Ovary (tissue), 9 donors: ENCODE results near the gene LIN28A. TPM values are rescaled to one million over a fixed set of nuclear protein-coding genes. Genes with fewer than 3 reads are reported as not detected.
"Not testable (repeated sequence)": the region's sequence is repeated elsewhere in the genome, so short reads cannot be mapped to it uniquely, and the experiment has no call there.

Experiments used
- DNase-seq, 5 donors: peaks; one replicate each; pipeline ENCODE4 v3.0.0-alpha.2; 2019 to 2020
- H3K27ac ChIP-seq, 2 donors: fragments of 200-600 bp; one replicate each; pipeline versions ENCODE4 v1.5.1 to v1.8.0; 2019 to 2022
- H3K27me3 ChIP-seq: fragments of 200-600 bp; one replicate; pipeline ENCODE4 v1.8.0; 2022
- H3K36me3 ChIP-seq: fragments of 200-600 bp; sonication (generic); one replicate; pipeline ENCODE4 v1.5.1; 2019
- H3K4me1 ChIP-seq: one replicate; pipeline ENCODE4 v1.8.1; 2013; ENCODE audit warnings: mild to moderate bottlenecking, moderate library complexity; ENCODE audit not compliant: insufficient read depth
- H3K4me3 ChIP-seq: fragments of 200-600 bp; sonication (generic); one replicate; pipeline ENCODE4 v1.5.1; 2017
- H3K9me3 ChIP-seq, 2 donors: fragments of 200-600 bp in 1 of 2; sonication (generic) in 1 of 2; one replicate each; pipeline versions ENCODE4 v1.5.1 to v1.8.1; 2013 to 2019; ENCODE audit warnings: mild to moderate bottlenecking in 1 of 2, moderate library complexity in 1 of 2
- EP300 ChIP-seq: sonication (generic); formaldehyde crosslinking; IDR thresholded peaks from one replicate; pipeline ENCODE4 v1.6.1; 2017; ENCODE audit warnings: antibody characterized with exemption
- POLR2A ChIP-seq: fragments of 450-650 bp; IDR thresholded peaks from one replicate; pipeline ENCODE4 v1.6.1; 2017; ENCODE audit warnings: antibody characterized with exemption, mild to moderate bottlenecking, moderate library complexity
- WGBS, 3 donors: extraction: QIAGEN DNeasy Blood & Tissue Kit in 1 of 3; methylation state at CpG; one replicate each; pipeline versions ENCODE4 v1.1.5 to v1.1.7; 2013 to 2017; 5-methylcytosine and 5-hydroxymethylcytosine counted together
- intact Hi-C, 4 donors: fragments of 100-400 bp; cut with DNase I; formaldehyde crosslinking; loops; one replicate each; pipeline versions ENCODE4 v1.11.0 to v1.15.1; 2022 to 2023
- polyA plus RNA-seq, 2 donors: library from polyadenylated mRNA; stranded (reverse); fragments of 200-250 nt in 1 of 2; fragments of 350-450 nt in 1 of 2; fragmentation: Illumina TruSeq in 1 of 2; extraction: RNeasy Lipid Tissue Mini Kit (QIAGEN cat#74804) in 1 of 2; gene quantifications; one replicate each; pipeline ENCODE4 v1.2.3, GENCODE V29; 2013 to 2014
- total RNA-seq, 7 donors: library from RNA; depleted of rRNA in 2 of 7; stranded (reverse); fragments of >200 nt in 2 of 7; fragmentation: NEBNext Ultra II Directional in 3 of 7; extraction: Animal tissue kit (Norgen Biotek cat#: 25700) in 3 of 7; gene quantifications; one replicate each; pipeline versions ENCODE4 v1.1.0 to v1.2.4, GENCODE V29; 2016 to 2023
- TF ChIP-seq, protein P1 (sequence below), 3 donors: fragments of 450-650 bp in 2 of 3; fragments of 200-600 bp in 1 of 3; IDR thresholded peaks; one replicate each; pipeline versions ENCODE4 v1.5.1 to v1.8.0; 2016 to 2022; ENCODE audit warnings: antibody characterized with exemption in 3 of 3, mild to moderate bottlenecking in 1 of 3
- donor health status: DM: no; HTN: no; CAD: no; lungs with moderate emphysema.
- donor health status: DM: no; HTN: no; CAD: no.
- donor health status: Bipolar disorder and iron deficiency.
- donor health status: DM: yes; HTN: yes; CAD: no.
- donor health status: DM: no; HTN: no; CAD: no.
- donor health status: DM: yes; HTN: yes; CAD: no.

Gene LIN28A
- total and polyA plus RNA-seq, 9 donors = 1.3 TPM; not detected in 8

DNA sequence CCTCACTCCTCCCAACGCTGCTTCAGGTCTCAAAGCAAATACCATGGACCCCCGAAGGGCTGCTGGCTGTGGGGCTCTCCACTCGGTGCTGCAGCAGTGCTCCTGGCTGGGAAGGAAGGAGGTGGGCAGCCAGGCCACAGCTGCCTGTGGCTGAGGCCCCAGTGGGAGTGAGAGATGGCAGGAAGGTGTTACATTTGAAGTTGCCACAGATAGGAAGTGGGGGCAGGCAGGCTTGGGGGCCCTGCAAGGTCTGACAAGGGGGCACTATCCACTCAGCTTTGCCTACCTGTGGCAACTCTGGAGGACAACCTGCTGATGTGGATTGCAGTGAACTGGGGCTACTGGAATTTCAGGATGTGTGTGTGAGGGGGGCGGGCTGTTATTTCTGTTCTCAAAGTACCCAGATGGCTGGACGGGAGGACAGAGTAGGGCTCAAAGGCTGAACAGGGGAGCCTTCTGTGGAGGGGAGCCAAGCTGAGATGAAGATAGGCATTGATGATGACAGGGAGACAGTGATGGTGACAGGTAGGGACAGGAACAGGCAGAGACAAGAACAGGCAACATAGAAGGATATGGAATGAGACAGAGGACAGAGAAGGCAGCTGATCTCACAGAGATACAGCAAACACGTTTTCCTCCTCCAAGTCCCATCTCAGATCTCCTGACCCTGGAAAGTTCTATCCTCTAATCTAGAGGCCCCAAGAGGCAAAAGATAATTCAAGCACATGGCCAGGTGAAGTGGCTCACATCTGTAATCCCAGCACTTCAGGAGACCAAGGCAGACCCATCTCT lies 39.8 kb upstream of the LIN28A start:
- DNase-seq = no peak
- Histone ChIP-seq H3K4me3 (no peak overlapping the region), H3K36me3 (no peaks in the 10 kb centered on the region), H3K9me3 (peaks cover 0 to 4% of the 10 kb centered on the region in 2 donors), H3K4me1 (no peaks in the 10 kb centered on the region), H3K27me3 (no peaks in the 10 kb centered on the region), H3K27ac (no peak overlapping the region)
- WGBS, 3 donors = 50 to 67% (median 52%) methylated on average over 6 of the region's 6 CpGs
- TF ChIP-seq, protein P1, sequence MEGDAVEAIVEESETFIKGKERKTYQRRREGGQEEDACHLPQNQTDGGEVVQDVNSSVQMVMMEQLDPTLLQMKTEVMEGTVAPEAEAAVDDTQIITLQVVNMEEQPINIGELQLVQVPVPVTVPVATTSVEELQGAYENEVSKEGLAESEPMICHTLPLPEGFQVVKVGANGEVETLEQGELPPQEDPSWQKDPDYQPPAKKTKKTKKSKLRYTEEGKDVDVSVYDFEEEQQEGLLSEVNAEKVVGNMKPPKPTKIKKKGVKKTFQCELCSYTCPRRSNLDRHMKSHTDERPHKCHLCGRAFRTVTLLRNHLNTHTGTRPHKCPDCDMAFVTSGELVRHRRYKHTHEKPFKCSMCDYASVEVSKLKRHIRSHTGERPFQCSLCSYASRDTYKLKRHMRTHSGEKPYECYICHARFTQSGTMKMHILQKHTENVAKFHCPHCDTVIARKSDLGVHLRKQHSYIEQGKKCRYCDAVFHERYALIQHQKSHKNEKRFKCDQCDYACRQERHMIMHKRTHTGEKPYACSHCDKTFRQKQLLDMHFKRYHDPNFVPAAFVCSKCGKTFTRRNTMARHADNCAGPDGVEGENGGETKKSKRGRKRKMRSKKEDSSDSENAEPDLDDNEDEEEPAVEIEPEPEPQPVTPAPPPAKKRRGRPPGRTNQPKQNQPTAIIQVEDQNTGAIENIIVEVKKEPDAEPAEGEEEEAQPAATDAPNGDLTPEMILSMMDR (IDR thresholded peaks at IDR 0.05) = no peak
- TF ChIP-seq EP300 (no peak), POLR2A (no peak)
- intact Hi-C loops = no loop called here

DNA sequence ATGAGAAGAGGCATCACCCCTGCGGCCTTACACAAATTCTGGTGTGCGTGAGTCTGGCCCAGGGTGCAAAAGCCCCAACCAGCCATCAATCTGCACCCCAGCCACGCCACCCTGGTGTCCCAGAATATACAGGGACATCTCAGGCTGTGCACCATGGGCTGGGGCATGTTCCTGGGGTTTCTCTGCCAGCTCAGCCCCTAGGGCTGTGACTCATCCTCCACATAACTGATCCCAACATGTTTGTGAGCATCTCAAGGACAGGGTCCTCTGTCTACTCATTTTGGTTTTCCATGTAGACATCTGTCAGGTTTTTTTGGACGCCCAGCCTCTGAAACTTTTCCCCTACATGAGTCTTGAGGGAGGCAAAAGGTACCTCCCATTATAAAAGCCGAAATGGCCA lies 38.6 kb upstream of the LIN28A start:
- Histone ChIP-seq H3K27ac (no peak overlapping the region), H3K27me3 (no peaks in the 10 kb centered on the region)
- whole genome bisulfite sequencing, 3 donors = 86 to 89% (median 86%) methylated on average over 5 of the region's 5 CpGs

DNA sequence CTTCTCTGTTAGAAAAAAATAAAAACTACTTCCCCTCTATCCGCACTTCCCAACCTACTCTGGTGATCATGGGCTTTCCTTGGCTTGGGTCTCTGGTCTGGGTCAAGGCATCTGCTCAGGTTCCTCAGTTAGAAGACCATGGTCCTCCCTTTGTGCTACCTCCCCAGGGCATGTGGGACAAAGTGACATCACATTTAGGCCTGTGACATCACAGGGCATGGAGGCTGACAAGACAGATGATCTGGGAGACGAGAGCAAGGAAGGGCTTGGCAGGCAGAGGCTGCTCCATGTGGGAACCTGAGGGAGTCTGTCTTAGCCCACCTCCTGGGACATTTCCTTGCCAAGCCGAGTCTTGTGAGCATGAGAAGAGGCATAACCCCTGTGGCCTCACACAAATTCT lies 38.0 kb upstream of the LIN28A start, which contains the start of gene ZNF683:
TSS of gene ZNF683 (minus strand) at position 140 of the 400 bp plus-strand sequence. CDS start 4,179 bp downstream, outside the sequence.
- H3K27me3 ChIP-seq, H3K4me1 ChIP-seq, H3K9me3 ChIP-seq, H3K36me3 ChIP-seq, DNase-seq, intact Hi-C loops, H3K27ac ChIP-seq, H3K4me3 ChIP-seq: not testable (repeated sequence)
- WGBS, 3 donors = 52 to 72% (median 59%) methylated on average over 3 of the region's 3 CpGs

More for the DNA sequence above, 38.6 kb upstream of the LIN28A start:
- TF ChIP-seq POLR2A = no peak
- no peak for TF ChIP-seq EP300
- TF ChIP-seq, protein P1 (IDR thresholded peaks at IDR 0.05) = no peak
- Histone ChIP-seq H3K4me3 (no peak overlapping the region), H3K4me1 (no peaks in the 10 kb centered on the region), H3K9me3 (peaks cover 0 to 4% of the 10 kb centered on the region in 2 donors), H3K36me3 (no peaks in the 10 kb centered on the region)
- intact Hi-C loops = no loop called here
- DNase-seq = no peak

DNA sequence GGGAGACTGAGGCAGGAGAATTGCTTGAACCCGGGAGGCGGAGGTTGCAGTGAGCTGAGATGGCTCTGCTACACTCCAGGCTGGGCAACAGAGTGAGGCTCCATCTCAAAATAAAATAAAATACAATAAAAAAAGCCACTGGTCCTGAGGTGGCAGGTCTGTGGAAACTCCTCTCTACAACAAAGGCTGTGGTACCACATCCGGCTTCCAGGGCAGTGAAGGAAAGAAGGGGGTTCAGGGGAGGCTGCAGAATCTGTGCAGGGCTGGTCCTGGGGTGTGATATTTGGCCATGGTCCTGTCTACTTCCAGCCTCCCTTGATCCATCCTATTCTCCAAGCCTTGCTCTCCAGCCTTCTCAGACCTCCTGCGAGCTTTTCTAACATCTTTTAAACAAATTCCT lies 37.3 kb upstream of the LIN28A start:
- H3K4me1 ChIP-seq = no peaks in the 10 kb centered on the region
- intact Hi-C loops = no loop called here
- TF ChIP-seq EP300 = no peak
- no peak for TF ChIP-seq POLR2A
- H3K4me3 ChIP-seq = no peak overlapping the region
- H3K9me3 ChIP-seq = peaks cover 0 to 4% of the 10 kb centered on the region in 2 donors
- no peak overlapping the region for H3K27ac ChIP-seq
- 53 to 65% (median 53%) methylated on average over 4 of the region's 4 CpGs for WGBS, 3 donors
- DNase-seq = no peak
- H3K36me3 ChIP-seq = no peaks in the 10 kb centered on the region
- no peaks in the 10 kb centered on the region for H3K27me3 ChIP-seq

DNA sequence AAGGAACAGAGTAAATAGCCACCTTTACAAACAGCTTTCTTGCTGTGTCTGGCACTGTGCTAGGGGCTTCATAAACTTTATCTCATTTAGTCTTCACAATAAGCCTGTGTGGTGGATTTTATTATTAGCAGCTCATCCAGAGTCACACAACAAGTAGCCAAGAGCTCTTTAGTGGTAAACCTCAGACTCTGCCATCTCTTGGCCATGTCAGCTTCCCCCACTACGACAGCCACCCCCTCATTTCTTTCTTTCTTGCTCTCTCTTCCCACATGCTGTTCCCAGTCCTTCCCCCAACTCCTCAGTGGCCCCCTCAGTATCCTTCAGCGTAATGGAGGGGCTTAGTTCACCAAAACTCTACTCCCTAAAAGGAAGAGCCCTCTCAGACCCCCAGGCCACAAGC lies 36.8 kb upstream of the LIN28A start:
- intact Hi-C loops = no loop called here
- DNase-seq = no peak
- WGBS, 3 donors = 21 to 22% (median 21%) methylated on average over 2 of the region's 2 CpGs
- Histone ChIP-seq H3K4me1 (no peaks in the 10 kb centered on the region), H3K27me3 (no peaks in the 10 kb centered on the region), H3K36me3 (no peaks in the 10 kb centered on the region), H3K9me3 (peaks cover 0 to 4% of the 10 kb centered on the region in 2 donors), H3K4me3 (no peak overlapping the region), H3K27ac (no peak overlapping the region)
- TF ChIP-seq EP300 (no peak), POLR2A (no peak)
- TF ChIP-seq, protein P1 (IDR thresholded peaks at IDR 0.05) = no peak

DNA sequence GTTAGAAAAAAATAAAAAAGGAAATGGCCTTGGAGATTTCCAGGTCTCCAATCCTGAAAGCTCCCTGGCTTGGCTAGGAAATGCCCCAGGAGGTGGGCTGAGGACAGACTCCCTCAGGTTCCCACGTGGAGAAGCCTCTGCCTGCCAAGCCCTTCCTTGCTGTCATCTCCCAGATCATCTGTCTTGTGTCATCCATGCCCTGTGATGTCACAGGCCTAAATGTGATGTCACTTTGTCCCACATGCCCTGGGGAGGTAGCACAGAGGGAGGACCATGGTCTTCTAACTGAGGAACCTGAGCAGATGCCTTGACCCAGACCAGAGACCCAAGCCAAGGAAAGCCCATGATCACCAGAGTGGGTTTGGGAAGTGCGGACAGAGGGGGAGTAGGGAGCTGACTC lies 36.3 kb upstream of the LIN28A start:
- H3K27ac ChIP-seq, H3K36me3 ChIP-seq, DNase-seq, H3K4me3 ChIP-seq, H3K9me3 ChIP-seq, H3K4me1 ChIP-seq, intact Hi-C loops, H3K27me3 ChIP-seq: not testable (repeated sequence)
- WGBS, 3 donors = 42 to 45% (median 44%) methylated on average over 2 of the region's 2 CpGs
